HCT116 (cell line): Measurements from ENCODE around the gene INTU. TPM values are rescaled to one million over a fixed set of nuclear protein-coding genes. Genes with fewer than 3 reads are reported as not detected.
A peak's percentile ranks its signal among the peaks of the same experiment; 100 is the strongest.
"Not testable (repeated sequence)": the region's sequence is repeated elsewhere in the genome, so short reads cannot be mapped to it uniquely, and the experiment has no call there.

Source experiments
- ATAC-seq: fragments of 200-7000 bp; cut with Tn5 transposase; 2 replicates; pipeline ENCODE4 v1.9.1; 2020; ENCODE audit warnings: mild to moderate bottlenecking, moderate library complexity
- Bru-seq: library from RNA; stranded (reverse); fragments of 400-500 nt; gene quantifications from one replicate; lab custom pipeline; 2021; lab: Mats Ljungman, UMichigan
- BruChase-seq, 2 experiments: library from RNA; stranded (reverse); fragments of 400-500 nt; gene quantifications; one replicate each; lab custom pipeline; 2021; lab: Mats Ljungman, UMichigan
- BruUV-seq: library from RNA; stranded (reverse); fragments of 400-500 nt; replicated peaks from 2 replicates; lab custom pipeline; 2021; lab: Mats Ljungman, UMichigan
- CTCF ChIA-PET: fragments of 300-600 bp; sonication (Branson Sonifier 250); formaldehyde crosslinking; loops from one replicate; lab custom pipeline; 2021; ENCODE audit warnings: antibody characterized with exemption; lab: Charles Lee
- POLR2A ChIA-PET: fragments of 300-600, 350-600 bp; sonication (Branson Sonifier 250); formaldehyde crosslinking; loops from one replicate; lab custom pipeline; 2021; ENCODE audit warnings: antibody characterized with exemption; lab: Charles Lee
- RAD21 ChIA-PET, 2 experiments: fragments of 300-600 bp; sonication (Branson Sonifier 250); formaldehyde crosslinking; loops; one replicate each; lab custom pipeline; 2023; ENCODE audit warnings: low total read pairs in 2 of 2; ENCODE audit not compliant: uncharacterized antibody in 2 of 2, unreplicated experiment in 2 of 2, low non-redundant PET in 1 of 2; lab: Charles Lee
- DNase-seq: peaks from one replicate; pipeline ENCODE4 v3.0.0-alpha.2; 2010; ENCODE audit warnings: low read depth, low spot score
- H2AFZ ChIP-seq: fragments of 200-600 bp; shearing (Covaris generic), sonication (generic); 2 replicates; pipeline ENCODE4 v1.6.1; 2017; ENCODE audit warnings: low read depth, mixed run types, mixed read lengths, antibody characterized with exemption, low read length; ENCODE audit not compliant: poor library complexity, severe bottlenecking
- H3K27ac ChIP-seq: 2 replicates; pipeline ENCODE4 v1.5.1; 2012; ENCODE audit warnings: low read depth, low read length
- H3K27me3 ChIP-seq: fragments of 200-600 bp; sonication (generic); 2 replicates; pipeline ENCODE4 v1.6.1; 2016; ENCODE audit warnings: mixed run types, low read length, mixed read lengths; ENCODE audit not compliant: insufficient read depth
- H3K36me3 ChIP-seq, 2 experiments: fragments of 200-500 bp in 1 of 2; fragments of 200-600 bp in 1 of 2; sonication (Bioruptor generic) in 1 of 2; sonication (generic) in 1 of 2; 2 replicates each; pipeline versions ENCODE4 v1.5.1 to v1.6.1; 2014 to 2016; ENCODE audit warnings: low read length in 2 of 2, inconsistent platforms in 1 of 2, mixed read lengths in 1 of 2, mixed run types in 1 of 2; ENCODE audit not compliant: insufficient read depth in 2 of 2, control insufficient read depth in 1 of 2
- H3K4me1 ChIP-seq, 2 experiments: fragments of 200-600 bp in 1 of 2; sonication (generic) in 1 of 2; 2 replicates each; pipeline versions ENCODE4 v1.5.1 to v1.6.1; 2012 to 2017; ENCODE audit warnings: low read length in 2 of 2, inconsistent platforms in 1 of 2, mild to moderate bottlenecking in 1 of 2, mixed read lengths in 1 of 2, mixed run types in 1 of 2, moderate library complexity in 1 of 2; ENCODE audit not compliant: insufficient read depth in 2 of 2, control insufficient read depth in 1 of 2
- H3K4me2 ChIP-seq: fragments of 200-600 bp; sonication (generic); 2 replicates; pipeline ENCODE4 v1.6.1; 2017; ENCODE audit warnings: mixed run types, low read length, mixed read lengths
- H3K4me3 ChIP-seq, 2 experiments: fragments of 200-600 bp in 1 of 2; sonication (generic) in 1 of 2; replicated peaks in 1 of 2; 2 replicates each; pipeline ENCODE4 v1.5.1; 2011 to 2016; ENCODE audit warnings: low read length in 2 of 2, control low read depth in 1 of 2, low read depth in 1 of 2, mild to moderate bottlenecking in 1 of 2, mixed read lengths in 1 of 2, mixed run types in 1 of 2
- H3K79me2 ChIP-seq: fragments of 200-600 bp; sonication (generic); 2 replicates; pipeline ENCODE4 v1.6.1; 2017; ENCODE audit warnings: mild to moderate bottlenecking, mixed run types, low read length, moderate library complexity, mixed read lengths; ENCODE audit not compliant: insufficient read depth
- H3K9ac ChIP-seq: fragments of 200-600 bp; sonication (generic); 2 replicates; pipeline ENCODE4 v1.6.1; 2016; ENCODE audit warnings: low read length, mixed read lengths
- H3K9me2 ChIP-seq: fragments of 200-600 bp; sonication (generic), shearing (Covaris generic); 2 replicates; pipeline ENCODE4 v1.6.1; 2017; ENCODE audit warnings: mixed run types, mild to moderate bottlenecking, moderate library complexity; ENCODE audit not compliant: insufficient read depth
- H3K9me3 ChIP-seq, 2 experiments: fragments of 200-500 bp in 1 of 2; fragments of 200-600 bp in 1 of 2; sonication (Bioruptor generic) in 1 of 2; sonication (generic) in 1 of 2; 2 replicates each; pipeline ENCODE4 v1.6.1; 2014 to 2017; ENCODE audit warnings: low read length in 2 of 2, mixed read lengths in 2 of 2, inconsistent platforms in 1 of 2, low read depth in 1 of 2, mild to moderate bottlenecking in 1 of 2, mixed run types in 1 of 2, moderate library complexity in 1 of 2; ENCODE audit not compliant: control insufficient read depth in 1 of 2, insufficient read depth in 1 of 2
- H4K20me1 ChIP-seq: fragments of 200-600 bp; sonication (generic), shearing (Covaris generic); 2 replicates; pipeline ENCODE4 v1.6.1; 2017; ENCODE audit warnings: mixed run types, mild to moderate bottlenecking, moderate library complexity; ENCODE audit not compliant: insufficient read depth
- EZH2phosphoT487 ChIP-seq: fragments of 200-600 bp; IDR thresholded peaks from 2 replicates; pipeline ENCODE4 v1.6.1; 2018; ENCODE audit warnings: antibody characterized with exemption, borderline replicate concordance
- POLR2AphosphoS5 ChIP-seq: IDR thresholded peaks from 2 replicates; pipeline ENCODE4 v1.6.1; 2011; ENCODE audit warnings: mild to moderate bottlenecking, low read depth, low read length, moderate library complexity
- SIN3A ChIP-seq: IDR thresholded peaks from 2 replicates; pipeline ENCODE4 v1.6.1; 2012; ENCODE audit warnings: low read depth
- SP1 ChIP-seq: IDR thresholded peaks from 2 replicates; pipeline ENCODE4 v1.6.1; 2012; ENCODE audit warnings: low read depth
- YY1 ChIP-seq: IDR thresholded peaks from 2 replicates; pipeline ENCODE4 v1.6.1; 2011; ENCODE audit warnings: low read length, low read depth, moderate library complexity, mild to moderate bottlenecking; ENCODE audit not compliant: insufficient replicate concordance; ENCODE audit errors: extremely low read depth
- intact Hi-C: fragments of 100-400 bp; cut with micrococcal nuclease; formaldehyde crosslinking; loops from 2 replicates; pipeline ENCODE4 v1.10.0; 2022
- long read RNA-seq: library from polyadenylated mRNA; unstranded; transcript quantifications from one replicate; pipeline ENCODE4 v2.0.0, GENCODE V29; 2021; ENCODE audit not compliant: unreplicated experiment
- polyA plus RNA-seq: library from polyadenylated mRNA; unstranded; fragments of >200 nt; gene quantifications from 2 replicates; pipeline ENCODE4 v1.2.1, GENCODE V29; 2012; ENCODE audit warnings: missing spikeins
- total RNA-seq: library from RNA; stranded (reverse); gene quantifications from one replicate; pipeline ENCODE4 v1.2.1, GENCODE V29; 2021; ENCODE audit not compliant: unreplicated experiment
- TF ChIP-seq, protein P1 (sequence below): IDR thresholded peaks from 2 replicates; pipeline ENCODE4 v1.6.1; 2011; ENCODE audit warnings: mild to moderate bottlenecking, low read length, moderate library complexity; ENCODE audit not compliant: insufficient replicate concordance; ENCODE audit errors: extremely low read depth
- TF ChIP-seq, protein P2 (sequence below), 3 experiments: fragments of 200-600 bp in 1 of 3; sonication (generic) in 1 of 3; IDR thresholded peaks in 2 of 3; conservative IDR thresholded peaks in 1 of 3; 2 replicates each; pipeline ENCODE4 v1.5.1; 2012 to 2017; ENCODE audit warnings: low read depth in 2 of 3, low read length in 2 of 3, antibody characterized with exemption in 1 of 3, borderline replicate concordance in 1 of 3, control low read depth in 1 of 3, mild to moderate bottlenecking in 1 of 3, mixed read lengths in 1 of 3, mixed run types in 1 of 3, moderate library complexity in 1 of 3; ENCODE audit not compliant: insufficient read depth in 1 of 3
- TF ChIP-seq, protein P3 (sequence below): IDR thresholded peaks from 2 replicates; pipeline ENCODE4 v1.6.1; 2012

Gene INTU
- total RNA-seq: 12.0 TPM
- 2.4 and 3.5 TPM in 2 replicates for polyA plus RNA-seq
- percentile 60 among the genes with signal in this experiment for Bru-seq, nascent RNA
- BruChase-seq, experiment 1, labeled RNA remaining after a 6-hour chase: percentile 75 among the genes with signal in this experiment
- BruChase-seq, experiment 2, labeled RNA remaining after a 2-hour chase: percentile 77 among the genes with signal in this experiment
- long read RNA-seq, full-length matches to known transcripts: 1 of 6 reads
- long read RNA-seq, partial matches to known transcripts: 1 of 6 reads
- long read RNA-seq, other reads (novel, unspliced or antisense): 4 of 6 reads

DNA sequence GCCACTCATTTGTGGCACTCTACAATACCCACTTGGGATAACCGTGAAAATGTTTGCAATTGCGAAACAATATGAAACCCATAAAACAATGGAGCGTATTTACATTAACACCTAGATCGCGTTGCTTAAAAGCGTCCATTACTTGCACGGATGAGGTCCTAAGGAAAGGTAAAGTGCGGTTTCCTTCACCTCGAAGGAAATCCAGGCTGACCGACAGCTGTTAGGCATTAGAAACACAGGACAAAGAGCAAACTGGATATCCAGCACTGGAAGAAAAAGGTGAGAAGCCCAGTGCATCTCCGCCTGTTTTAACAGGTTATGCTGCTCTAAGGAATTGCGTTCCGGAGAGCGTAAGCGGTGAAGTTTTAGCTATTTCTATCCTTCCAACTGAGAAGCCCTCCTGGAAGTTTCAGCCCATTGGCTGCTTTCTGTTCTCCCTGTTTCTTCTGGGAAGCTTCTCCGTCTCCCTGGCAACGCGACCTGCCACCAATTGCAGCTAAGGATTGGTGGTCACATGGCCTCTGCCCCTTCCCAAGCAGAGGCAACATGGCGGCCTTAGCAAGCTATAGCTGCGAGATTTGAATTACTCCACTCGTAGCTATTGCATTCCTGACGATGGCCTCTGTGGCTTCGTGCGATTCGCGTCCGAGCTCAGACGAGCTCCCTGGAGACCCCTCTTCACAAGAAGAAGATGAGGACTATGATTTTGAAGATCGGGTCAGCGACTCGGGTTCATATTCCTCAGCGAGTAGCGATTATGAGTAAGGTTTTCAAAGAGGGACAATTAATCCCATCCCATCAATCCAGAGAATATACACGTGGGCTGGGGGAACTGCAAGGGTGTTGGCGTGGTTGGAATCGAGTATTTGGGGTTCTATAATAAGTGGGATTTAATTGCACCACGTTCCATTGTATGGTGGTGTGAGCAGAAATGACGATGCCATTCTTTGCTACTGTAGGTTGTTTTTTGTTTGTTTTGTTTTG lies at the start of gene INTU:
TSS of gene INTU (plus strand) at position 538 of the 984 bp plus-strand sequence. CDS start at position 616, 78 bp downstream.
- CTCF ChIA-PET: interaction anchor here (0.6 to 1.3 kb wide), 4 partner anchors 28 to 100 kb away, joined by 3 to 5 read pairs (median 4); no protein-coding TSS in a partner anchor
- Histone ChIP-seq H2AFZ (peak within 1 kb of the TSS; percentile 98), H3K4me1 (peaks cover 0 to 17% of the 10 kb centered on the region in 2 experiments; a peak in 3 of 4 replicates), H3K27ac (peak within 1 kb of the TSS; percentile 34; the same call in 1 of the 2 replicates), H3K9me3 (no peaks in the 10 kb centered on the region), H3K36me3 (no peaks in the 10 kb centered on the region), H3K9ac (peak within 1 kb of the TSS; percentile 88), H3K79me2 (peaks cover 14% of the 10 kb centered on the region), H3K4me3 (peak within 1 kb of the TSS; percentile 67 to 96), H3K27me3 (no peaks in the 10 kb centered on the region), H4K20me1 (no peaks in the 10 kb centered on the region), H3K4me2 (peak within 1 kb of the TSS; percentile 91), H3K9me2 (no peaks in the 10 kb centered on the region)
- ATAC-seq (peak; percentile 99), DNase-seq (peak; percentile 92)
- POLR2A ChIA-PET: interaction anchor here (0.7 to 1.4 kb wide), 4 partner anchors 11 to 76 kb away, joined by 3 to 4 read pairs (median 3); no protein-coding TSS in a partner anchor
- RAD21 ChIA-PET: no interaction called here
- no TSS peak for BruUV-seq
- intact Hi-C loops: no loop called here
- TF ChIP-seq, protein P1, sequence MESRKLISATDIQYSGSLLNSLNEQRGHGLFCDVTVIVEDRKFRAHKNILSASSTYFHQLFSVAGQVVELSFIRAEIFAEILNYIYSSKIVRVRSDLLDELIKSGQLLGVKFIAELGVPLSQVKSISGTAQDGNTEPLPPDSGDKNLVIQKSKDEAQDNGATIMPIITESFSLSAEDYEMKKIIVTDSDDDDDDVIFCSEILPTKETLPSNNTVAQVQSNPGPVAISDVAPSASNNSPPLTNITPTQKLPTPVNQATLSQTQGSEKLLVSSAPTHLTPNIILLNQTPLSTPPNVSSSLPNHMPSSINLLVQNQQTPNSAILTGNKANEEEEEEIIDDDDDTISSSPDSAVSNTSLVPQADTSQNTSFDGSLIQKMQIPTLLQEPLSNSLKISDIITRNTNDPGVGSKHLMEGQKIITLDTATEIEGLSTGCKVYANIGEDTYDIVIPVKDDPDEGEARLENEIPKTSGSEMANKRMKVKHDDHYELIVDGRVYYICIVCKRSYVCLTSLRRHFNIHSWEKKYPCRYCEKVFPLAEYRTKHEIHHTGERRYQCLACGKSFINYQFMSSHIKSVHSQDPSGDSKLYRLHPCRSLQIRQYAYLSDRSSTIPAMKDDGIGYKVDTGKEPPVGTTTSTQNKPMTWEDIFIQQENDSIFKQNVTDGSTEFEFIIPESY: peak; percentile 48
- TF ChIP-seq, protein P2, sequence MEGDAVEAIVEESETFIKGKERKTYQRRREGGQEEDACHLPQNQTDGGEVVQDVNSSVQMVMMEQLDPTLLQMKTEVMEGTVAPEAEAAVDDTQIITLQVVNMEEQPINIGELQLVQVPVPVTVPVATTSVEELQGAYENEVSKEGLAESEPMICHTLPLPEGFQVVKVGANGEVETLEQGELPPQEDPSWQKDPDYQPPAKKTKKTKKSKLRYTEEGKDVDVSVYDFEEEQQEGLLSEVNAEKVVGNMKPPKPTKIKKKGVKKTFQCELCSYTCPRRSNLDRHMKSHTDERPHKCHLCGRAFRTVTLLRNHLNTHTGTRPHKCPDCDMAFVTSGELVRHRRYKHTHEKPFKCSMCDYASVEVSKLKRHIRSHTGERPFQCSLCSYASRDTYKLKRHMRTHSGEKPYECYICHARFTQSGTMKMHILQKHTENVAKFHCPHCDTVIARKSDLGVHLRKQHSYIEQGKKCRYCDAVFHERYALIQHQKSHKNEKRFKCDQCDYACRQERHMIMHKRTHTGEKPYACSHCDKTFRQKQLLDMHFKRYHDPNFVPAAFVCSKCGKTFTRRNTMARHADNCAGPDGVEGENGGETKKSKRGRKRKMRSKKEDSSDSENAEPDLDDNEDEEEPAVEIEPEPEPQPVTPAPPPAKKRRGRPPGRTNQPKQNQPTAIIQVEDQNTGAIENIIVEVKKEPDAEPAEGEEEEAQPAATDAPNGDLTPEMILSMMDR (IDR thresholded peaks at IDR 0.05 in 2 of 3, conservative IDR thresholded peaks at IDR 0.05 in 1 of 3; ENCODE audit: borderline replicate concordance in 1 of 3, insufficient read depth in 1 of 3, low read depth in 2 of 3, low read length in 2 of 3): no peak
- TF ChIP-seq EZH2phosphoT487 (no peak), POLR2AphosphoS5 (peak; percentile 81), SIN3A (peak; percentile 70; the same call in 1 of the 2 replicates), SP1 (peak; percentile 36; the same call in 1 of the 2 replicates), YY1 (peak; percentile 97)
- TF ChIP-seq, protein P3, sequence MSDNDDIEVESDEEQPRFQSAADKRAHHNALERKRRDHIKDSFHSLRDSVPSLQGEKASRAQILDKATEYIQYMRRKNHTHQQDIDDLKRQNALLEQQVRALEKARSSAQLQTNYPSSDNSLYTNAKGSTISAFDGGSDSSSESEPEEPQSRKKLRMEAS: peak; percentile 60; the same call in 1 of the 2 replicates

DNA sequence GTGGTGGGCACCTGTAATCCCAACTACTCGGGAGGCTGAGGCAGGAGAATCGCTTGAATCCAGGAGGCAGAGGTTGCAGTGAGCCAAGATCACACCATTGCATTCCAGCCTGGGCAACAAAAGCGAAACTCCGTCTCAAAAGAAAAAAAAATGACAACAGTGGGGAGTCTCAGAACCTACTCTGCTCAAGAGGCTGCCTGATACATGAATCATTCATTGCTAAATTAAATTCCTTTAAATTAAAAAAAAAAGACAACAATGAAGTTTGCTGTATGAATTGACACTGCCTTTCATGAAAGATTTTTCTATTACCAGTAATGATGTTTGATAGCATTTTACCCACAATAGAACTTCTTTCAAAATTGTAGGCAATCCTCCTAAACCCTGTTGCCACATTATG lies 46.3 kb upstream of the INTU start:
- H3K36me3 ChIP-seq, H4K20me1 ChIP-seq, H3K4me1 ChIP-seq, H3K9ac ChIP-seq, H3K9me3 ChIP-seq, H3K9me2 ChIP-seq, POLR2A ChIA-PET, H3K79me2 ChIP-seq, H3K27me3 ChIP-seq, H3K4me3 ChIP-seq, ATAC-seq, intact Hi-C loops, DNase-seq, H3K27ac ChIP-seq, BruUV-seq: not testable (repeated sequence)
- CTCF ChIA-PET: interaction anchor here (0.9 to 1.6 kb wide), 8 partner anchors 8 to 366 kb away, joined by 3 to 16 read pairs (median 6); no protein-coding TSS in a partner anchor
- peak overlapping the region; percentile 98 for H2AFZ ChIP-seq
- RAD21 ChIA-PET: interaction anchor here (1.0 kb wide), 2 partner anchors 9 to 146 kb away, joined by 4 read pairs; no protein-coding TSS in a partner anchor
- H3K4me2 ChIP-seq: peak overlapping the region; percentile 23; the same call in 1 of the 2 replicates
